HepG2 (cell line): ENCODE data around the gene FAF1. TPM values are rescaled to one million over a fixed set of nuclear protein-coding genes. Genes with fewer than 3 reads are reported as not detected.

Source experiments
- ATAC-seq: fragments of 200-7000 bp; cut with Tn5 transposase; 3 replicates; pipeline ENCODE4 v1.9.1; 2020; ENCODE audit warnings: mild to moderate bottlenecking, moderate library complexity
- BruUV-seq: library from RNA; stranded (reverse); fragments of 400-500 nt; replicated peaks from 2 replicates; lab custom pipeline; 2021; lab: Mats Ljungman, UMichigan
- CTCF ChIA-PET: fragments of 300-600 bp; formaldehyde crosslinking; extraction: SDS; loops from one replicate; lab custom pipeline; 2021; ENCODE audit warnings: low total read pairs, inconsistent platforms, low intra/inter-chr PET ratio; lab: Yijun Ruan, JAX
- POLR2A ChIA-PET: fragments of 350-600 bp; sonication (Branson Sonifier 250); formaldehyde crosslinking; loops from one replicate; lab custom pipeline; 2020; ENCODE audit warnings: antibody characterized with exemption, inconsistent platforms; lab: Yijun Ruan, JAX
- DNase-seq: peaks from one replicate; pipeline ENCODE4 v3.0.0-alpha.2; 2015; ENCODE audit warnings: low spot score
- FAIRE-seq: peaks from 3 replicates; lab custom pipeline; 2011; peaks lifted over from hg19 to GRCh38; lab: Jason Lieb, UNC
- H2AFZ ChIP-seq: one replicate; pipeline ENCODE4 v1.6.1; 2011; ENCODE audit warnings: low read length, inconsistent platforms
- H3K27ac ChIP-seq: fragments of 300-600 bp; 3 replicates; pipeline ENCODE4 v1.8.0; 2011; ENCODE audit warnings: mixed run types, mild to moderate bottlenecking, mixed read lengths, low read length, inconsistent platforms; ENCODE audit not compliant: insufficient read depth; ENCODE audit errors: extremely low read length
- H3K27me3 ChIP-seq, 2 experiments: fragments of 200-600 bp in 1 of 2; 2 replicates in 1 of 2; 3 replicates in 1 of 2; pipeline versions ENCODE4 v1.6.0 to v1.8.0; 2011; ENCODE audit warnings: low read length in 2 of 2, mild to moderate bottlenecking in 2 of 2, moderate library complexity in 2 of 2, inconsistent platforms in 1 of 2; ENCODE audit not compliant: insufficient read depth in 2 of 2, control insufficient read depth in 1 of 2
- H3K36me3 ChIP-seq, 2 experiments: fragments of 200-600 bp in 1 of 2; replicated peaks in 1 of 2; 2 replicates in 1 of 2; 3 replicates in 1 of 2; pipeline versions ENCODE4 v1.5.1 to v1.8.0; 2011; ENCODE audit warnings: low read length in 2 of 2, inconsistent platforms in 1 of 2; ENCODE audit not compliant: insufficient read depth in 2 of 2, control insufficient read depth in 1 of 2
- H3K4me1 ChIP-seq: 2 replicates; pipeline ENCODE4 v1.5.1; 2012; ENCODE audit warnings: low read length, inconsistent platforms; ENCODE audit not compliant: insufficient read depth
- H3K4me2 ChIP-seq: 2 replicates; pipeline ENCODE4 v1.6.0; 2011; ENCODE audit warnings: low read depth, low read length, inconsistent platforms
- H3K4me3 ChIP-seq, 3 experiments: fragments of 200-600 bp in 1 of 3; sonication (generic), shearing (Covaris generic) in 1 of 3; replicated peaks in 1 of 3; 2 replicates each; pipeline ENCODE4 v1.5.1; 2011 to 2016; ENCODE audit warnings: low read length in 3 of 3, inconsistent platforms in 2 of 3, low read depth in 2 of 3, mild to moderate bottlenecking in 2 of 3, control low read depth in 1 of 3, mixed read lengths in 1 of 3; ENCODE audit not compliant: insufficient read depth in 1 of 3
- H3K79me2 ChIP-seq: one replicate; pipeline ENCODE4 v1.6.1; 2011; ENCODE audit warnings: low read length, inconsistent platforms; ENCODE audit not compliant: insufficient read depth
- H3K9ac ChIP-seq: 2 replicates; pipeline ENCODE4 v1.6.0; 2011; ENCODE audit warnings: mild to moderate bottlenecking, low read depth, low read length, inconsistent platforms; ENCODE audit not compliant: insufficient read depth
- H3K9me3 ChIP-seq: 2 replicates; pipeline ENCODE4 v1.5.1; 2012; ENCODE audit warnings: mild to moderate bottlenecking, low read length
- H4K20me1 ChIP-seq: 2 replicates; pipeline ENCODE4 v1.6.0; 2011; ENCODE audit warnings: inconsistent platforms, mild to moderate bottlenecking, low read length, moderate library complexity; ENCODE audit not compliant: insufficient read depth
- ELF4 ChIP-seq: sonication (generic); formaldehyde crosslinking; IDR thresholded peaks from 2 replicates; pipeline ENCODE4 v1.5.0; 2020; ENCODE audit warnings: missing genetic modification reagents, mild to moderate bottlenecking, moderate library complexity, borderline replicate concordance
- GMEB2 ChIP-seq: IDR thresholded peaks from 2 replicates; pipeline ENCODE4 v1.6.1; 2016; ENCODE audit warnings: missing biosample characterization, missing genetic modification reagents, low read depth
- HMGXB3 ChIP-seq: sonication (generic); formaldehyde crosslinking; IDR thresholded peaks from 2 replicates; pipeline ENCODE4 v1.4.0; 2020; ENCODE audit warnings: missing genetic modification reagents, borderline replicate concordance
- IKZF4 ChIP-seq: sonication (generic); formaldehyde crosslinking; IDR thresholded peaks from 2 replicates; pipeline ENCODE4 v1.5.1; 2020; ENCODE audit warnings: borderline replicate concordance, mild to moderate bottlenecking, low read depth, missing genetic modification reagents; ENCODE audit errors: not compliant biosample characterization
- MED8 ChIP-seq: sonication (generic); formaldehyde crosslinking; IDR thresholded peaks from 2 replicates; pipeline ENCODE4 v1.8.1; 2023; ENCODE audit warnings: mild to moderate bottlenecking, missing genetic modification reagents; ENCODE audit not compliant: insufficient replicate concordance
- MIXL1 ChIP-seq: IDR thresholded peaks from 2 replicates; pipeline ENCODE4 v1.6.1; 2016
- PATZ1 ChIP-seq: sonication (generic); formaldehyde crosslinking; IDR thresholded peaks from 2 replicates; pipeline ENCODE4 v1.4.0; 2020; ENCODE audit warnings: missing genetic modification reagents
- TCF7L2 ChIP-seq: IDR thresholded peaks from 2 replicates; pipeline ENCODE4 v1.6.1; 2011; ENCODE audit warnings: mild to moderate bottlenecking, low read depth, low read length, moderate library complexity
- THYN1 ChIP-seq: sonication (generic); formaldehyde crosslinking; IDR thresholded peaks from 2 replicates; pipeline ENCODE4 v1.8.1; 2023; ENCODE audit warnings: low read depth, mild to moderate bottlenecking, moderate library complexity, missing genetic modification reagents, borderline replicate concordance
- XRCC5 ChIP-seq: fragments of 200-400 bp; formaldehyde crosslinking; optimal IDR thresholded peaks from 2 replicates; pipeline ENCODE3; 2017; ENCODE audit warnings: mild to moderate bottlenecking, low read length
- ZFP36L2 ChIP-seq: sonication (generic); formaldehyde crosslinking; IDR thresholded peaks from 2 replicates; pipeline ENCODE4 v1.4.0; 2020; ENCODE audit warnings: missing genetic modification reagents
- ZNF160 ChIP-seq: sonication (generic); formaldehyde crosslinking; IDR thresholded peaks from 2 replicates; pipeline ENCODE4 v1.8.0; 2022; ENCODE audit warnings: mild to moderate bottlenecking, inconsistent platforms, missing genetic modification reagents
- ZNF562 ChIP-seq: sonication (generic); formaldehyde crosslinking; IDR thresholded peaks from 2 replicates; pipeline ENCODE4 v1.8.0; 2022; ENCODE audit warnings: missing genetic modification reagents, borderline replicate concordance
- ZNF577 ChIP-seq: sonication (generic); formaldehyde crosslinking; IDR thresholded peaks from 2 replicates; pipeline ENCODE4 v1.4.0; 2020; ENCODE audit warnings: mild to moderate bottlenecking, low read depth, missing genetic modification reagents, borderline replicate concordance
- ZNF678 ChIP-seq: sonication (generic); formaldehyde crosslinking; IDR thresholded peaks from 2 replicates; pipeline ENCODE4 v1.4.0; 2020; ENCODE audit warnings: mild to moderate bottlenecking, missing genetic modification reagents
- ZZZ3 ChIP-seq: sonication (generic); formaldehyde crosslinking; IDR thresholded peaks from 2 replicates; pipeline ENCODE4 v1.4.0; 2020; ENCODE audit warnings: missing genetic modification reagents, mild to moderate bottlenecking, borderline replicate concordance
- WGBS: methylation state at CpG from one replicate; pipeline ENCODE4 v1.1.6; 2017; ENCODE audit warnings: low lambda C conversion rate; 5-methylcytosine and 5-hydroxymethylcytosine counted together
- in situ Hi-C: cut with HindIII; loops from 2 replicates; pipeline ENCODE4 v1.10.0; 2017; ENCODE audit warnings: low pct_unique_long_range_greater_than_20kb; ENCODE audit not compliant: extremely low pct_ligation_motif_present
- intact Hi-C: fragments of 100-400 bp; cut with micrococcal nuclease; formaldehyde crosslinking; loops from one replicate; pipeline ENCODE4 v1.10.0; 2022; ENCODE audit not compliant: unreplicated experiment
- polyA plus RNA-seq, 8 experiments: library from polyadenylated mRNA; depleted of rRNA in 3 of 8; stranded (reverse) in 7 of 8; unstranded in 1 of 8; fragments of >200 nt; fragmentation: Illumina TruSeq in 4 of 8; extraction: Trizol in 4 of 8; gene quantifications; 2 replicates each; pipeline versions ENCODE4 v1.2.1 to v1.2.3, GENCODE V29; 2011 to 2016; ENCODE audit warnings: low read depth in 4 of 8, missing spikeins in 1 of 8, mixed read lengths in 1 of 8; ENCODE audit not compliant: insufficient read depth in 1 of 8
- total RNA-seq, 5 experiments: library from RNA; depleted of rRNA; stranded (reverse); fragments of >200 nt; fragmentation: Illumina TruSeq; extraction: Trizol; gene quantifications; 2 replicates each; pipeline ENCODE4 v1.2.3, GENCODE V29; 2016; ENCODE audit warnings: low read depth in 1 of 5

Gene FAF1
- total and polyA plus RNA-seq, 2 of the 13 experiments (the other 11 are each of a cell fraction or from before 2014, with no cell fraction given), result 19.4 to 63.3 TPM

GRCh38 chr1:50615036-50615750 lies 344.9 kb downstream of the FAF1 start (continued):
- TF ChIP-seq PATZ1 (no peak), MIXL1 (CRISPR knock-in tag) (no peak), ZNF577 (no peak), ZFP36L2 (CRISPR knock-in tag) (no peak), MED8 (CRISPR knock-in tag) (no peak), IKZF4 (no peak), ZNF160 (CRISPR knock-in tag) (no peak), THYN1 (CRISPR knock-in tag) (no peak), ZZZ3 (CRISPR knock-in tag) (no peak)

- Histone ChIP-seq H3K36me3 (peaks cover 0 to 3% of the 10 kb centered on the region in 2 experiments; a peak in 2 of 5 replicates), H2AFZ (no peak overlapping the region), H4K20me1 (no peaks in the 10 kb centered on the region), H3K27ac (no peak overlapping the region), H3K4me1 (no peaks in the 10 kb centered on the region), H3K9ac (no peak overlapping the region), H3K4me2 (no peak overlapping the region), H3K27me3 (no peaks in the 10 kb centered on the region; a peak in 1 of 5 replicates), H3K9me3 (no peaks in the 10 kb centered on the region), H3K4me3 (no peak overlapping the region), H3K79me2 (no peaks in the 10 kb centered on the region)
- BruUV-seq, result no TSS peak
- CTCF ChIA-PET, result no interaction called here
- POLR2A ChIA-PET, result no interaction called here
- DNase-seq (no peak), ATAC-seq (no peak), FAIRE-seq (no peak)
- in situ Hi-C loops, result loop anchor here (25.0 kb wide), 1 partner anchor 101 kb away; no protein-coding TSS in a partner anchor
- intact Hi-C loops, result no loop called here
- 96% methylated on average over 6 of the region's 6 CpGs for WGBS
- TF ChIP-seq TCF7L2 (no peak), XRCC5 (no peak), ZNF678 (CRISPR knock-in tag) (no peak), ZNF562 (no peak), GMEB2 (CRISPR knock-in tag) (no peak), ELF4 (CRISPR knock-in tag) (no peak), HMGXB3 (CRISPR knock-in tag) (no peak)
These were observed 348.4 kb downstream of the FAF1 start for GRCh38 chr1:50611675-50612074.
